ENCODE data around the gene GRK5.

The GRK5 gene

DNA sequence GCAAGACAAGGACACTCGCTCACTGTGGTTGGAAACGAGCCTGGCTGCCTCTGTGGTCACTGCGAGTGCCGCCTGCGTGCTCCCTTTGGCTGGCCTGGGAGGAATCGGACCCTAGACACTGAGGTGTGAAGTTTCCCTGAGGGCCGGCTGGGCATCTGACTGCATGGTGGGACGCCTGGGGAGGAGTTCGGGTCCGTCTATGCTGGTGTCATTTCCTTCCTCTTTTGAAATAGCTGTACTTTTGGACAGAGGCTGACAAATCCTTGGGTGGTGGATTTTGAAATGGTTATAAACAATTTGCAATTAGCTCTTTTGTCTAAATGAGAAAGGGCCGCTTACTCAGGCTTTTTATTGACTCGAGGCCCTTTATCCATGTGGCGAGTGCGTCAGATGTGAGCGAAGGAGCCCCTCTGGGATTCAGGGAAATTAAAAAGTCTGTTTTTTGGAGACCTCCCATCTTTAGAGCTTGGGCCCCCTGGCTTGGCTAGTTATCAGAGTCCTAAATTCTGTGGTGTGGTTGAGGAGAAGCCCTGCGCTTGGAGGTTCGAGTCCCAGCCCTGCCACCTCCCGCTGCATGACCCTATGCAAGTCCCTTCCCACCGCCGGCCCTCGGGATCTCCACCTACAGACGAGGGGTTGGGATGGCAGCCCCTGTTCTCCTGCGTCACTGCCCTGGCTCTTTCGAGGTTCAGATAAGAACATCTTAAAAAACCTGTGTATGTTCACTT, 188.1 kb downstream of the GRK5 start:
- no peaks in the 10 kb centered on the region for H3K9me3 Mint-ChIP-seq
- no peaks in the 10 kb centered on the region for H3K27me3 Mint-ChIP-seq
- H3K36me3 Mint-ChIP-seq (ENCODE audit: insufficient read depth) = peaks cover 3% of the 10 kb centered on the region
- peaks cover 12% of the 10 kb centered on the region for H3K4me1 Mint-ChIP-seq
- DNase-seq (ENCODE audit: low spot score in 2 of 2) = no peak
- no peak for ATAC-seq (replicated peaks; ENCODE audit: extremely low read depth, poor library complexity, severe bottlenecking)
- H3K27ac Mint-ChIP-seq (ENCODE audit: low read depth) = peak overlapping the region; percentile 40
- H3K4me3 Mint-ChIP-seq = no peak overlapping the region

DNA sequence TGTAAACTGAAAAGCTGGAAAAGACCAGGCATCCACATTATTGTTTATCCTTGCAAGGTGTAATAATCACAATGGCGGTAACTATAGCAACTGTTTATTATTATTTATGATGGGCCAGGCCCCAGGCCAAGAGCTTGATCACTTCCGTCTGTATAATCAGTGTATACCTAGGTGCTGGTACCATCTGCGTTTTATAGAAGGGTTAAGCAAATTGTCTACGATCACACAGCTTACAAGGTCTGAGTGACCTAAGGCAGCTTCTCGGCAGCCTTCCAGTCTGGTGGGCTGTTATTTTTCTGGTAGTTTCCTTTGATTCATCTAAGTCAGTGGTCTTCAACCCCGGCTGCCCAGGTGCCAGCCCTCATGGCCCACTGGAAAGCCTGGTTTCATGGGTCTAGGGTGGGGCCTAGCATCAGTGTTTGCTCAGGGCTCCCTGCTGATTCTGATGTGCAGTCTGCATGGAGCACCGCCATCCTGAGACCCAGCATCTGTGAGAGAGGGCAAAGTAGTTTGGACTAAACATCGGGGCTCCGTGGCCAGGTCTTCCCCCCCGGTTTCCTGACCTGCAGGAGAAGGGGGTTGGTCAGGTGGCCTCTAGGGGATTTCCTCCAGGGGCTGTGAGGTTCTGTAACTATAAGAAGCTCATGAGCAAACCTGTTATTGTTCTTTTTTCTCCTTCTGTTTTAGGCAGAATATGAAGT, 188.8 kb downstream of the GRK5 start:
- no peaks in the 10 kb centered on the region for H3K27me3 Mint-ChIP-seq
- H3K4me1 Mint-ChIP-seq = peaks cover 12% of the 10 kb centered on the region
- ATAC-seq (replicated peaks; ENCODE audit: extremely low read depth, poor library complexity, severe bottlenecking) (no peak), DNase-seq (ENCODE audit: low spot score in 2 of 2) (no peak)
- peak overlapping the region; percentile 40 for H3K27ac Mint-ChIP-seq (ENCODE audit: low read depth)
- peaks cover 3% of the 10 kb centered on the region for H3K36me3 Mint-ChIP-seq (ENCODE audit: insufficient read depth)
- H3K9me3 Mint-ChIP-seq = no peaks in the 10 kb centered on the region
- no peak overlapping the region for H3K4me3 Mint-ChIP-seq

DNA sequence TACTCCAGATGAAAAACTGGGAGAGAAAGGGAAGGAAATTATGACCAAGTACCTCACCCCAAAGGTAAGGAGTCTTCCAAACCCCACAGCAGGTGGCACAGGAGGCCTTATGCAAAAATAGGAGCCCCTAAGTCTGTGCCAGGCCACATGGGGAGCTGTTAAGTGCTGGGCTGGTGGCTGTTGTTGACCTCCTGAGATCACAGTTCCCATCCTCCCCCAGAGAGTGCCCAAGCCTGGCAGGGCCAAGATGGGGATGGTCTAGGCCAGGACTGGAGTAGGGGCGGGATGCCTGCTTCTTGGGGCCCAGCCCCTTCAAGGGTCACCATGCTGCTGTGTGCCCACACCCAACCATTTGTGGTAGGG, 189.3 kb downstream of the GRK5 start:
- no peak for ATAC-seq (replicated peaks; ENCODE audit: extremely low read depth, poor library complexity, severe bottlenecking)

DNA sequence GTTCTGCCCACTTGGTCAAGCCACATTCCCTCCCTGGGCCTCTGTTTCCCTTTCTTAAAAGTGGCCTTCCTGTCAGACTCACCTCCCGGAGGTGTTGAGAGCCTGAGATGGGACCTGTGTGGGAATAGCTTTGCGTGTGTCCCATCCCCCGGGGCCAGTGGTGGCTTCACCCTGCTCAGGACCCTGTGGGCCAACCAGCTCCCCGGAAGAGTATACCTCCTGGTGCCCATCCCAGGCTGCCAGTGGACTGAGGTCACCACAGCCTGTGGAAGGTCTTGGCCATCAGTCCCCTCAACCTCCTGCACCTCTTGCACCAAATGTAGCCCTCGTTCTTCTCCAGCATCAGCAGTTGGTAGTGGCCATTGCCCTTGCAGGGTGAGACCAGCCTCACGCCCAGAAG, 190.0 kb downstream of the GRK5 start:
- ATAC-seq (replicated peaks; ENCODE audit: extremely low read depth, poor library complexity, severe bottlenecking) (no peak), DNase-seq (ENCODE audit: low spot score in 2 of 2) (no peak)
- Mint-ChIP-seq H3K36me3 (ENCODE audit: insufficient read depth) (peaks cover 5% of the 10 kb centered on the region), H3K9me3 (no peaks in the 10 kb centered on the region), H3K4me3 (no peak overlapping the region), H3K27ac (ENCODE audit: low read depth) (no peak overlapping the region), H3K27me3 (no peaks in the 10 kb centered on the region), H3K4me1 (peaks cover 12% of the 10 kb centered on the region)

More for the DNA sequence above, 189.3 kb downstream of the GRK5 start:
- Mint-ChIP-seq H3K27me3 (no peaks in the 10 kb centered on the region), H3K4me3 (no peak overlapping the region), H3K9me3 (no peaks in the 10 kb centered on the region), H3K36me3 (ENCODE audit: insufficient read depth) (peaks cover 5% of the 10 kb centered on the region), H3K27ac (ENCODE audit: low read depth) (no peak overlapping the region), H3K4me1 (peaks cover 12% of the 10 kb centered on the region)
- no peak for DNase-seq (ENCODE audit: low spot score in 2 of 2)

DNA sequence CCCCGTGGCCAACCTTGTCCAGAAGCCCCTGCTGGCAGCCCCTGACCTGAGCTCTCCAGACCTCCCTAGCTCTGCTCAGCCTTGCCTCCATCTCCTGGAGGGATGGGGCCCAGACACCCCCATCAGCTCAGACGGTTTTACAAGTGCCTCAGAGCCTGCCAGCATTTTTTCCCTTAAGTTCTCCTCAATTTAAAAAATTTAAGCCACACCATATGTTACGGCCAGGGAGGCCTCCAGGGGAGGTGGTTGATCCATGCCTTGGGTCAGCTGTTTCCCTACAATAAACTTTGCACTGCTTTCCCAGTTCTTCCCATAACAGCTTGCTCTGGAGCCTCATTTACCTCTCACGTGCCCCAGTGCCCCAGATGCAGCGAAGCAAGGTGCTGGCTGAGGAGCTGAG, 191.6 kb downstream of the GRK5 start:
- DNase-seq (ENCODE audit: low spot score in 2 of 2) (no peak), ATAC-seq (replicated peaks; ENCODE audit: extremely low read depth, poor library complexity, severe bottlenecking) (no peak)
- Mint-ChIP-seq H3K36me3 (ENCODE audit: insufficient read depth) (peaks cover 7% of the 10 kb centered on the region), H3K27ac (ENCODE audit: low read depth) (no peak overlapping the region), H3K9me3 (no peaks in the 10 kb centered on the region), H3K27me3 (no peaks in the 10 kb centered on the region), H3K4me1 (peaks cover 6% of the 10 kb centered on the region), H3K4me3 (no peak overlapping the region)

DNA sequence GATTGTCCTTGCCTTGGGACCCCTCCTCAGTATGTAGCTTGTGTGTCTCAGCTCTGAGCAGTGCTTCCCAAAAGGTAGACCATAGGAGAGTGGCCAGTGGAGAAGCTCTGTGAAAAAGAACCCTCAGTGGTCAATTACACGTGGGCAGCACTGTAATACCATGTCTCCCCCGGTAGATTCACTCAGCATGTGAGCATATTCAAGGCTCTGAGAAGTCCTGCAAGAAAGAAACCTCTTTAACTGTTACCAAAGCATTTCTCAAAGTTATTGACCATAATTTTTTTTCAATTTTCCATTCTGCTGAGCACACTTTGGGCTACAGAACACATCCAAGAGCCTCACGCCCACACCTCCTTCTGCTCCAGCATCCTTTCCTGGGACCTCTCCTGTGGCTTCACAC, 192.1 kb downstream of the GRK5 start:
- ATAC-seq (replicated peaks; ENCODE audit: extremely low read depth, poor library complexity, severe bottlenecking) (no peak), DNase-seq (ENCODE audit: low spot score in 2 of 2) (no peak)
- peak overlapping the region; percentile 56 for H3K27ac Mint-ChIP-seq (ENCODE audit: low read depth)
- no peaks in the 10 kb centered on the region for H3K9me3 Mint-ChIP-seq
- H3K36me3 Mint-ChIP-seq (ENCODE audit: insufficient read depth) = peaks cover 7% of the 10 kb centered on the region
- H3K27me3 Mint-ChIP-seq = no peaks in the 10 kb centered on the region
- H3K4me3 Mint-ChIP-seq = no peak overlapping the region
- peaks cover 1% of the 10 kb centered on the region for H3K4me1 Mint-ChIP-seq

DNA sequence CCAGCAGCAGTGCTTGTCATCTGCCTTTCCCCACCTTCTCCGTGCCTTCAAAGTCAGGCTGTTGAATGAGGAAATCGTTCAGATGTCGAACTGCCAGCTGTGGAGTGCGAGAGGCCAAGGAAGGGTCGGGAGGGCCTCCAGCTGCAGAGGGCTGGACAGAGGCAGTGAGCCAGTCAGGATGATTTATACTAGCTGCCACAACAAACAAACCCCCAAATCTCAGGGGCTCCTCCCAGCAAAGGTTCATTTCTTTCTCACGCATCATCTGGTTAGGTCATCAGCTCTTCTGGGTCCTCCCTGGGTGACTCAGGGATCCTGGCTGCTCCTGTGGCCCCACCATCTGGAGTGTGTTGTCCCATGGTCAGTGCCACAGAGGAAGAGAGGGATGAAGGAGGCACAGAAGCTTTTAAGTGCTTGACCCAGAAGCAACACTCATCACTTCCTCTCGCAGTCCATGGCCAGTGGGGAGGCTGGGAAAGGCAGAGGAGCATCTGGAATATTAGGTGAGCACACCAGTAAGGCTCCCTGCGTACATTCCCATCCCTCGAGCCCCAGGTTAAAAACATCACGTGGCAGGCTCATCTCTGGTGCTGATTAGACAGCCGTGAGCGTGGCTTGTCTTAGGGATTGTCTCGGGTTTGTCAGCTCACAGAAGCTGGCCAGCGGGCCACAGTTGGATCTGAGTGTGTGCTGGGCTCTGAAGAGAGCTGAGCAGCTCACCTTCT, 194.5 kb downstream of the GRK5 start:
- H3K27ac Mint-ChIP-seq (ENCODE audit: low read depth) = no peak overlapping the region
- DNase-seq (ENCODE audit: low spot score in 2 of 2) (no peak), ATAC-seq (replicated peaks; ENCODE audit: extremely low read depth, poor library complexity, severe bottlenecking) (no peak)
- no peaks in the 10 kb centered on the region for H3K9me3 Mint-ChIP-seq
- H3K4me1 Mint-ChIP-seq = no peaks in the 10 kb centered on the region
- no peak overlapping the region for H3K4me3 Mint-ChIP-seq
- H3K36me3 Mint-ChIP-seq (ENCODE audit: insufficient read depth) = peaks cover 7% of the 10 kb centered on the region
- H3K27me3 Mint-ChIP-seq = no peaks in the 10 kb centered on the region

DNA sequence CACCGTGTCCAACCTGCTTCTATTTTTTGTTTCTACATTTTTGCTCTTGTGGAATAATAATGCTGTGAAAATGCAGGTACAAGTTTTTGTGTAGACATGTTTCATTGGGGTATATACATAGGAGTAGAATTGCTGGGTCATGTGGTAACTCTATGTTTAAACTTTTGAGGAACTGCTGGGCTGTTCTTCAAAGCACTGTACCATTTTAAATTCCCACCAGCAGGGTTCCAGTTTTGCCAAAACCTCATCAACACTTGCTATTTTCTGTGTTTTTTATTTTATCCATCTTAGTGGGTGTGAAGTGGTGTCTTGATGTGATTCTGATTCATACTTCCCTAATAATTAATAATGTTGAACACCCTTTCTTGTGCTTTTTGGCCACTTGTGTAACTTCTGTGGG, 196.6 kb downstream of the GRK5 start:
- DNase-seq (ENCODE audit: low spot score in 2 of 2) (no peak), ATAC-seq (replicated peaks; ENCODE audit: extremely low read depth, poor library complexity, severe bottlenecking) (no peak)
- Mint-ChIP-seq H3K36me3 (ENCODE audit: insufficient read depth) (peaks cover 11% of the 10 kb centered on the region), H3K4me3 (no peak overlapping the region), H3K27me3 (no peaks in the 10 kb centered on the region), H3K9me3 (no peaks in the 10 kb centered on the region), H3K4me1 (no peaks in the 10 kb centered on the region), H3K27ac (ENCODE audit: low read depth) (no peak overlapping the region)

DNA sequence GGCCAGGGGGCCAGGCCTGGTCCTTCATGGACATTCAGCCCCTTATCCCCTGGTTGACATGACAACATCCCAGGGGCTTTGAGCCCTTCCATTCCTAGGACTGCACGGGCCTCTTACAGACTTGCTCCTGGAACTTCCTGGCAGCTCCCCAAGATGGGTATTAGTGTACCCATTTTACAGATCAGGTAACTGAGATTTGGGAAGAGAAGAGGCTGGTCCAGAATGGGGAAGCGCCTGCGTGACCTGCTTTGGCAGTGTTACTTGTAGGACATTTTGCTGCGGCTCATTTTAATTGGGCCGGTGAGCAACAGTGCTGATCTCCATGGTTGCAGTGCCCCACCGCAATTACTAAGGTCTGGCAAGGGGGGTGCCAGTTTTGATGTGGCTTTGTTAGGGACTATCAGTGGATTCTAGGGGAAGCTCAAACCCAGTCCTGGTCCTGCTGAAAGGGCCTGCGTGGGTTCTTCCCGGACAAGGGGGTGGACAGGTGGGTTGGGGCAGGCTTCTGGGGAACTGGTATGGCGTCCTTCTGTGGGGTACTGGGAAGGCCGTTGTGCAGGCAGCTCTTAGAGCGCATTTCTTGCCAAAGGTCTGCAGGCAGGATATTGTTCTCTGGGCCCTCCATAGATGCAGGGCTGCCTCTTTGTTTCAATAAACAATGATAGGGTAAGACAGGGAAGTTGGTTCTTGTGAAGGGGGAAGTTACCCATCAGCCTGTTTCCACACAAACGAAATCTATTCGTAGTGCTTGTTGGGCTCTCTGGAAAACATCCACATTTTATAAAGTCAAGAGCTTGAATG, 197.5 kb downstream of the GRK5 start:
- Mint-ChIP-seq H3K36me3 (ENCODE audit: insufficient read depth) (peaks cover 8% of the 10 kb centered on the region), H3K4me1 (no peaks in the 10 kb centered on the region), H3K27me3 (no peaks in the 10 kb centered on the region), H3K9me3 (no peaks in the 10 kb centered on the region), H3K27ac (ENCODE audit: low read depth) (no peak overlapping the region), H3K4me3 (no peak overlapping the region)
- ATAC-seq (replicated peaks; ENCODE audit: extremely low read depth, poor library complexity, severe bottlenecking) (no peak), DNase-seq (ENCODE audit: low spot score in 2 of 2) (no peak)

DNA sequence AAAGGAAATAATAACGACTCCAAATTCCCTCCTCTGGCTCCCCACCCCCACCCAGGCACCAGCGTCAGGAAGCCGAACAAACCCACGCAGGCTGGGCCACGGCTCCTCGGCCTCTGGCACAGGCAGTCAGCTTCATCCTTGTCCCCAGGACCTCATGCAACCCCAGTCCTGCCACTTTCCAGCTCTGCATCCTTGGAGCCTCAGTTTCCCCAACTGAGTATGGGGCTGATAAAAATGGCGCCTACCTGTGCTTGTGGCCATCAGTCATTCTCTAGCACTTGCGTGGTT, 198.1 kb downstream of the GRK5 start:
- no peak overlapping the region for H3K4me3 Mint-ChIP-seq
- no peak for DNase-seq (ENCODE audit: low spot score in 2 of 2)
- no peaks in the 10 kb centered on the region for H3K27me3 Mint-ChIP-seq
- H3K36me3 Mint-ChIP-seq (ENCODE audit: insufficient read depth) = peaks cover 10% of the 10 kb centered on the region
- H3K4me1 Mint-ChIP-seq = no peaks in the 10 kb centered on the region
- no peaks in the 10 kb centered on the region for H3K9me3 Mint-ChIP-seq
- H3K27ac Mint-ChIP-seq (ENCODE audit: low read depth) = no peak overlapping the region
- no peak for ATAC-seq (replicated peaks; ENCODE audit: extremely low read depth, poor library complexity, severe bottlenecking)

DNA sequence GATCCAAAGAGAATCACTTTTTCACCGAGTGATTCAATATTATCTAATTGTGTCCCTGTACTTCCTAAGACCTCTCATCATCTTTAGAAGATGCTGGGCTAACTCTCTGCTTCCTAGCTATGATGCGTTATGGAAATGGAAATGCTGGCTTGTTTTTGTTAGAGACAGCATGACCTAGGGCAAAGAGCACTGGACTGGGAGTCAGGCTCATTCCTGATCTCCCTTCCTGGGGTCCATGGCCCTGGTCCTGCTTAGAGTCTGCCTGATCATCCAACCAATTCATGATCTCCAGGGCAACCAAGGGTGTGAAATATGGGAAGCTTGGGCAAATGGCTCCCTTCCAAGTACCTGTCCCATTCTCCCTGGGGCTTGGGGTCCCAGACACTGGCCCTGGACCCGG, 198.8 kb downstream of the GRK5 start:
- H3K9me3 Mint-ChIP-seq = no peaks in the 10 kb centered on the region
- no peak for DNase-seq (ENCODE audit: low spot score in 2 of 2)
- no peak for ATAC-seq (replicated peaks; ENCODE audit: extremely low read depth, poor library complexity, severe bottlenecking)
- H3K4me1 Mint-ChIP-seq = no peaks in the 10 kb centered on the region
- H3K27me3 Mint-ChIP-seq = no peaks in the 10 kb centered on the region
- no peak overlapping the region for H3K27ac Mint-ChIP-seq (ENCODE audit: low read depth)
- no peak overlapping the region for H3K4me3 Mint-ChIP-seq
- peaks cover 10% of the 10 kb centered on the region for H3K36me3 Mint-ChIP-seq (ENCODE audit: insufficient read depth)

DNA sequence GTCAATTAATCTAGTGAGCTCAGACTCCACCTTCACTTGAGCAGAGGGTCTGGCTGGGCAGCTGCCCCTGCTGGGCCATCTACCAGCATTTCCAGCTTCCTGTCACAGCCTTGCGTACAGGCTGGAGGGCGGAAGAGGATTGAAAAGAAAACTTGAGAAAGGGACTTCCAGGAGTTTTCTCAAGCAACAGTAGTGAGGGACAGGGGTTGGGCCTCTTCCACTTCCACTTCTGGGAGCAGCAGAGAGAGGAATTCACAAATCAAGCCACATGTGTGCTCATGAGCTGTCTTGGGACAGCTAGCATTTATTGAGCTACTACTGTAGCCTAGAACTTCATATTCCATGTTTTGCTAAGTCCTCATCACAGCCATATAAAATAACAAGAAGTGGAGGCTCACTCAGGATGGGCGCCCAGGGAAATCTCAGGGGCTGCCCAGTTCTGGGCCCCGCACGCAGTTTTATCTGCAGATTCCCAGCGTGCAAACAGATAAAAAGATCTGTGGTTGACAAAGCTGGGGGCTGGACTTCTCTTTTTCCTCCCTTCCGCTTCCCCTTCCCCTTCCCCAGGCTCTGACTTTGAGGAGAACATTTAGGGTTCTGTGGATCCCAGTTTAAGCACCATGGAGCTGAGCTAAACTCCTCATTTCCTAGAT, 199.4 kb downstream of the GRK5 start:
- H3K4me1 Mint-ChIP-seq = no peaks in the 10 kb centered on the region
- H3K9me3 Mint-ChIP-seq = no peaks in the 10 kb centered on the region
- H3K36me3 Mint-ChIP-seq (ENCODE audit: insufficient read depth) = peaks cover 8% of the 10 kb centered on the region
- no peak for ATAC-seq (replicated peaks; ENCODE audit: extremely low read depth, poor library complexity, severe bottlenecking)
- DNase-seq (ENCODE audit: low spot score in 2 of 2) = no peak
- H3K4me3 Mint-ChIP-seq = no peak overlapping the region
- no peak overlapping the region for H3K27ac Mint-ChIP-seq (ENCODE audit: low read depth)
- H3K27me3 Mint-ChIP-seq = no peaks in the 10 kb centered on the region
